Right lobe of liver (tissue), 6 donors: ENCODE data around the gene MYO5B. TPM values are rescaled to one million over a fixed set of nuclear protein-coding genes. Genes with fewer than 3 reads are reported as not detected.

Source experiments
- ATAC-seq, 4 donors: fragments of 200-7000 bp; cut with Tn5 transposase; one replicate each; pipeline ENCODE4 v1.9.1; 2020; ENCODE audit warnings: mild to moderate bottlenecking in 4 of 4, moderate library complexity in 4 of 4
- DNase-seq, 3 donors: peaks; one replicate each; pipeline ENCODE4 v3.0.0-alpha.2; 2020
- H3K27ac ChIP-seq, 3 donors: fragments of 200-600 bp; one replicate each; pipeline ENCODE4 v1.8.0; 2022
- H3K27me3 ChIP-seq, 2 donors: fragments of 200-600 bp; one replicate each; pipeline ENCODE4 v1.8.0; 2022
- H3K36me3 ChIP-seq, 4 donors: fragments of 200-600 bp; sonication (generic) in 1 of 4; one replicate each; pipeline versions ENCODE4 v1.5.1 to v1.8.0; 2017 to 2022; ENCODE audit warnings: control low read depth in 1 of 4
- H3K4me1 ChIP-seq, 4 donors: fragments of 200-600 bp; sonication (generic) in 1 of 4; one replicate each; pipeline versions ENCODE4 v1.5.1 to v1.8.0; 2017 to 2022; ENCODE audit warnings: control low read depth in 1 of 4
- H3K4me3 ChIP-seq, 3 donors: fragments of 200-600 bp; one replicate each; pipeline ENCODE4 v1.8.0; 2022
- H3K9me3 ChIP-seq, 4 donors: fragments of 200-600 bp; sonication (generic) in 1 of 4; one replicate each; pipeline versions ENCODE4 v1.5.1 to v1.8.0; 2017 to 2022; ENCODE audit warnings: control low read depth in 1 of 4
- POLR2A ChIP-seq: fragments of 450-650 bp; IDR thresholded peaks from one replicate; pipeline ENCODE4 v1.6.1; 2017; ENCODE audit warnings: antibody characterized with exemption, mild to moderate bottlenecking
- WGBS: methylation state at CpG from one replicate; pipeline ENCODE4 v1.1.6; 2018; ENCODE audit warnings: low coverage, low lambda C conversion rate; ENCODE audit not compliant: insufficient coverage; ENCODE audit errors: missing lambda C conversion rate; 5-methylcytosine and 5-hydroxymethylcytosine counted together
- intact Hi-C, 2 donors: fragments of 100-400 bp; cut with DNase I; formaldehyde crosslinking; loops; one replicate each; pipeline versions ENCODE4 v1.11.2 to v1.14.1; 2022
- total RNA-seq, 6 experiments: library from RNA; depleted of rRNA in 2 of 6; stranded (reverse); fragments of >200 nt in 2 of 6; fragmentation: NEBNext Ultra II Directional in 3 of 6; extraction: Animal tissue kit (Norgen Biotek cat#: 25700) in 3 of 6; gene quantifications; one replicate each; pipeline versions ENCODE4 v1.1.0 to v1.2.4, GENCODE V29; 2016 to 2023
- TF ChIP-seq, protein P1 (sequence below), 4 donors: fragments of 200-600 bp in 3 of 4; fragments of 450-650 bp in 1 of 4; IDR thresholded peaks; one replicate each; pipeline versions ENCODE4 v1.5.1 to v1.8.0; 2016 to 2022; ENCODE audit warnings: antibody characterized with exemption in 4 of 4, mild to moderate bottlenecking in 2 of 4
- donor health status: DM: no; HTN: yes; CAD: no.
- donor health status: DM: no; HTN: no; CAD: no.
- donor health status: DM: no; HTN: no; CAD: no.
- donor health status: DM: no; HTN: yes; CAD: no.
- donor health status: DM: no; HTN: yes; CAD: no.

Gene MYO5B
- total RNA-seq, 6 experiments from 2014 or later: 13.4 to 25.1 (median 16.6) TPM

DNA sequence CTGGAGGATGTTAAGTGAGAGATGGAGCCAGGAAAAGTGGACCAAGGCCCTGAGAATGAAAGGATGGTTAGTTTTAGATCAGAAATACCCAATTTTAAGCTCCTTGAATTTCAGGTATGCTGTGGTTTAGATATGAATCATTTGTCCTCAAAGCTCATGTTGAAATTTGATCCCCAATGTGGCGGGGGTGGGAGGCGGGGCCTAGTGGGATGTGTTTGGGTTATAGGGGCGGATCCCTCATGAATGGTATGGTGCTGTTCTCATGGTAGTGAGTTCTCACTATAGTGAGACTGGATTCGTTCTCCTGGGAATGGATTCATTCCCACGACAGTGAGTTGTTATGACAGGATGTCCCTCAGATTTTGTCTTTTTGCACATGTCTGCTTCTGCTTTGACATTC is 11.4 kb downstream of the MYO5B start:
- no peaks in the 10 kb centered on the region for H3K9me3 ChIP-seq
- ATAC-seq (no peak), DNase-seq (no peak)
- no peaks in the 10 kb centered on the region for H3K27me3 ChIP-seq
- 79% methylated on average over 5 of the region's 5 CpGs for WGBS
- no peaks in the 10 kb centered on the region for H3K4me1 ChIP-seq
- no peak overlapping the region for H3K4me3 ChIP-seq
- H3K27ac ChIP-seq: no peak overlapping the region
- TF ChIP-seq, protein P1, sequence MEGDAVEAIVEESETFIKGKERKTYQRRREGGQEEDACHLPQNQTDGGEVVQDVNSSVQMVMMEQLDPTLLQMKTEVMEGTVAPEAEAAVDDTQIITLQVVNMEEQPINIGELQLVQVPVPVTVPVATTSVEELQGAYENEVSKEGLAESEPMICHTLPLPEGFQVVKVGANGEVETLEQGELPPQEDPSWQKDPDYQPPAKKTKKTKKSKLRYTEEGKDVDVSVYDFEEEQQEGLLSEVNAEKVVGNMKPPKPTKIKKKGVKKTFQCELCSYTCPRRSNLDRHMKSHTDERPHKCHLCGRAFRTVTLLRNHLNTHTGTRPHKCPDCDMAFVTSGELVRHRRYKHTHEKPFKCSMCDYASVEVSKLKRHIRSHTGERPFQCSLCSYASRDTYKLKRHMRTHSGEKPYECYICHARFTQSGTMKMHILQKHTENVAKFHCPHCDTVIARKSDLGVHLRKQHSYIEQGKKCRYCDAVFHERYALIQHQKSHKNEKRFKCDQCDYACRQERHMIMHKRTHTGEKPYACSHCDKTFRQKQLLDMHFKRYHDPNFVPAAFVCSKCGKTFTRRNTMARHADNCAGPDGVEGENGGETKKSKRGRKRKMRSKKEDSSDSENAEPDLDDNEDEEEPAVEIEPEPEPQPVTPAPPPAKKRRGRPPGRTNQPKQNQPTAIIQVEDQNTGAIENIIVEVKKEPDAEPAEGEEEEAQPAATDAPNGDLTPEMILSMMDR (IDR thresholded peaks at IDR 0.05): no peak
- TF ChIP-seq POLR2A: no peak
- intact Hi-C loops: no loop called here
- no peaks in the 10 kb centered on the region for H3K36me3 ChIP-seq

DNA sequence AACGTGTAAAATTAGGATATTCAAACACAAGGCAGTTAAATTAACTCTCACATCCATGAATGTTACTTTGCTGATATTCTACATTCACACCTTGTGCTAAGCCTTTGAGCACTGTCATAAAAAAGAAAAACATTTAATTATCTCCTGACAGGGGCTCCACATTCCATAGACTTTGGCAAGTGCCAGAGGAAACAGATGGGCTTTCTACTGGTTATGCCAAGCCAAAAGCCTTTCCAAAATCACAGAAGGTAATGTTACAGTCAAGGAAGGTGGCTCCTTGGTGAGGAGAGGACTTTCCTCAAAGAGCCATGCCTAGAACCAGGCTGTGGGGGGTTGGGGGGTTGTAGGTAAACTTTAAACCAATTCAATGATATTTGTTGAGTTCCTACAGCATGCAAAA is 12.4 kb downstream of the MYO5B start:
- Histone ChIP-seq H3K9me3 (no peaks in the 10 kb centered on the region), H3K36me3 (no peaks in the 10 kb centered on the region), H3K27ac (no peak overlapping the region), H3K27me3 (no peaks in the 10 kb centered on the region), H3K4me1 (no peaks in the 10 kb centered on the region), H3K4me3 (no peak overlapping the region)
- intact Hi-C loops: no loop called here
- no peak for DNase-seq
- WGBS: 61% methylated on average over 1 of the region's 1 CpG
- no peak for ATAC-seq
- TF ChIP-seq, protein P1 (IDR thresholded peaks at IDR 0.05): no peak
- no peak for TF ChIP-seq POLR2A

DNA sequence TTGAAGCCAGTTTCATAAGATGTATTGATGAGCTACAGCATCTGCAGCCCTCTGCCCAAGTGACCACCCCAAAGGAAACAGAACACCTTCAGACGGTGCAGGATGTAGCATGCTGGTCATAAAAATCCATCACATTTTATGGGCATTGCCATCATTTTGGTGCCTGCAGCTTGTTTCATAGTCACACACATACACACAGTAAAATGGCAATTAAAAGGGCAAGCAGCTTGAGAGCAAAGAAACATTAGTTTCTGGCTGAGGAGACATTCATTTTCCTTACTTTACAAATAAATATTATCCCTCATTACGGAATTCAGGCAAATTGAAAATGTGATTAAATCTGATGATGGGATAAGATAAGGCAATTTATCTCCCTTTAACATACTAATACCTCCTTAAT is 13.4 kb downstream of the MYO5B start:
- Histone ChIP-seq H3K4me1 (no peaks in the 10 kb centered on the region), H3K27ac (no peak overlapping the region), H3K36me3 (no peaks in the 10 kb centered on the region), H3K9me3 (no peaks in the 10 kb centered on the region), H3K4me3 (no peak overlapping the region), H3K27me3 (no peaks in the 10 kb centered on the region)
- DNase-seq (no peak), ATAC-seq (no peak)
- 58% methylated on average over 2 of the region's 2 CpGs for WGBS
- intact Hi-C loops: no loop called here
- TF ChIP-seq POLR2A: no peak
- TF ChIP-seq, protein P1 (IDR thresholded peaks at IDR 0.05): no peak

DNA sequence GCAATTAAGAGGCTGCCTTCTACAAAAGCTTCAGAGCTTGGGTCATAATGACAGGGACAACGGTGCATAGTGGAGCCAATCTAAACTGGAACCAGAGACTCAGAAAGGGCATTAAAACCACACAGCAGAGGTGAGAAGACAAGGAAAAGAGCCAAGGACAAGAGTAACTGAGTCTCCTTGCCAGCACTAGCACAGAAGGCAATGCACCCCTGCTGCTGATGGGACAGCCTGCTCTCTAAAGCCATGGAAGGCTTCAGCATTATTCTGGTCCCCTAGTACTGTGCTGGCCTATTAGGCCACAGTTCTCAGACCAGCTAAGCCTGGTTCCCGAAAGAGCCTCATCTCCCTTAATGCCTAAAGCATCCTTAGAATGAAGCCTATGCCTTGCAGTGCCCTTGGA is 15.5 kb downstream of the MYO5B start:
- Histone ChIP-seq H3K4me1 (no peaks in the 10 kb centered on the region), H3K27me3 (no peaks in the 10 kb centered on the region), H3K9me3 (no peaks in the 10 kb centered on the region), H3K27ac (no peak overlapping the region), H3K4me3 (no peak overlapping the region), H3K36me3 (no peaks in the 10 kb centered on the region)
- 100% methylated on average over 1 of the region's 2 CpGs for WGBS
- no peak for ATAC-seq
- no peak for DNase-seq
- intact Hi-C loops: no loop called here
- TF ChIP-seq, protein P1 (IDR thresholded peaks at IDR 0.05): no peak
- TF ChIP-seq POLR2A: no peak
